SK-N-MC (cell line): ENCODE data around the gene TXLNB.

Source experiments
- DNase-seq: peaks from one replicate; pipeline ENCODE4 v3.0.0-alpha.2; 2011; ENCODE audit warnings: low read depth, low spot score
- H3K27ac ChIP-seq: fragments of 200-600 bp; sonication (generic); 2 replicates; pipeline ENCODE4 v1.5.1; 2016; ENCODE audit warnings: mixed run types
- H3K36me3 ChIP-seq: fragments of 200-600 bp; sonication (generic); 2 replicates; pipeline ENCODE4 v1.6.1; 2017; ENCODE audit warnings: antibody characterized with exemption, low read length, mixed read lengths; ENCODE audit not compliant: insufficient read depth
- H3K4me3 ChIP-seq: fragments of 200-600 bp; sonication (generic); 2 replicates; pipeline ENCODE4 v1.5.1; 2016
- H3K9ac ChIP-seq: fragments of 200-600 bp; sonication (generic); 2 replicates; pipeline ENCODE4 v1.8.0; 2017; ENCODE audit warnings: mixed run types, mixed read lengths; ENCODE audit not compliant: insufficient read length
- H3K9me3 ChIP-seq: fragments of 200-600 bp; sonication (generic); 2 replicates; pipeline ENCODE4 v1.6.1; 2017; ENCODE audit warnings: low read depth, mild to moderate bottlenecking, antibody characterized with exemption, low read length, moderate library complexity, mixed read lengths
- EZH2 ChIP-seq: fragments of 200-600 bp; sonication (generic); IDR thresholded peaks from one replicate; pipeline ENCODE4 v1.6.1; 2017; ENCODE audit warnings: antibody characterized with exemption
- FOXP2 ChIP-seq: optimal IDR thresholded peaks from 2 replicates; pipeline ENCODE3; 2011; ENCODE audit warnings: mild to moderate bottlenecking, moderate library complexity; ENCODE audit not compliant: insufficient read depth; ENCODE audit errors: extremely low read length, control extremely low read depth
- POLR2AphosphoS5 ChIP-seq: IDR thresholded peaks from 2 replicates; pipeline ENCODE4 v1.6.1; 2012; ENCODE audit warnings: mild to moderate bottlenecking, low read depth, low read length, borderline replicate concordance

TXLNB gene

GRCh38 chr6:139251691-139252390 lies 40.0 kb downstream of the TXLNB start:
- no peak for TF ChIP-seq FOXP2
- no peak for TF ChIP-seq EZH2
- TF ChIP-seq POLR2AphosphoS5, result no peak
- Histone ChIP-seq H3K36me3 (no peaks in the 10 kb centered on the region), H3K27ac (no peak overlapping the region), H3K9me3 (no peaks in the 10 kb centered on the region), H3K4me3 (no peak overlapping the region), H3K9ac (no peak overlapping the region)
- no peak for DNase-seq

- no peak for DNase-seq
- no peak overlapping the region for H3K27ac ChIP-seq
- H3K9me3 ChIP-seq, result no peaks in the 10 kb centered on the region
- no peaks in the 10 kb centered on the region for H3K36me3 ChIP-seq
- no peak overlapping the region for H3K9ac ChIP-seq
- no peak overlapping the region for H3K4me3 ChIP-seq
- TF ChIP-seq POLR2AphosphoS5 (no peak), FOXP2 (no peak)
These were observed 40.6 kb downstream of the TXLNB start for GRCh38 chr6:139251045-139251690.

GRCh38 chr6:139250296-139251044 lies 41.3 kb downstream of the TXLNB start:
- no peaks in the 10 kb centered on the region for H3K9me3 ChIP-seq
- H3K36me3 ChIP-seq, result no peaks in the 10 kb centered on the region
- H3K9ac ChIP-seq, result no peak overlapping the region
- H3K4me3 ChIP-seq, result no peak overlapping the region
- no peak for DNase-seq
- TF ChIP-seq FOXP2 (no peak), EZH2 (no peak), POLR2AphosphoS5 (no peak)
- H3K27ac ChIP-seq, result no peak overlapping the region

- no peak for DNase-seq
- TF ChIP-seq POLR2AphosphoS5, result no peak
- no peak for TF ChIP-seq FOXP2
- no peak for TF ChIP-seq EZH2
- Histone ChIP-seq H3K9me3 (no peaks in the 10 kb centered on the region), H3K4me3 (no peak overlapping the region), H3K9ac (no peak overlapping the region), H3K27ac (no peak overlapping the region), H3K36me3 (no peaks in the 10 kb centered on the region)
These were observed 42.4 kb downstream of the TXLNB start for GRCh38 chr6:139249395-139249794.

GRCh38 chr6:139248911-139249310 lies 42.9 kb downstream of the TXLNB start:
- no peak for DNase-seq
- TF ChIP-seq POLR2AphosphoS5, result no peak
- no peak for TF ChIP-seq EZH2
- no peaks in the 10 kb centered on the region for H3K9me3 ChIP-seq
- H3K27ac ChIP-seq, result no peak overlapping the region
- H3K36me3 ChIP-seq, result no peaks in the 10 kb centered on the region
- H3K9ac ChIP-seq, result no peak overlapping the region
- no peak overlapping the region for H3K4me3 ChIP-seq

GRCh38 chr6:139247618-139248017 lies 44.2 kb downstream of the TXLNB start:
- no peak for DNase-seq
- H3K9me3 ChIP-seq, result no peaks in the 10 kb centered on the region

GRCh38 chr6:139243536-139243935 lies 48.3 kb downstream of the TXLNB start:
- Histone ChIP-seq H3K9me3 (no peaks in the 10 kb centered on the region), H3K4me3 (no peak overlapping the region), H3K9ac (no peak overlapping the region), H3K36me3 (no peaks in the 10 kb centered on the region), H3K27ac (no peak overlapping the region)
- DNase-seq, result no peak
- TF ChIP-seq EZH2, result no peak
- TF ChIP-seq POLR2AphosphoS5, result no peak
- TF ChIP-seq FOXP2, result no peak

More at GRCh38 chr6:139247618-139248017, 44.2 kb downstream of the TXLNB start:
- no peak for TF ChIP-seq POLR2AphosphoS5
- TF ChIP-seq FOXP2, result no peak
- TF ChIP-seq EZH2, result no peak
- Histone ChIP-seq H3K4me3 (no peak overlapping the region), H3K36me3 (no peaks in the 10 kb centered on the region), H3K27ac (no peak overlapping the region), H3K9ac (no peak overlapping the region)

GRCh38 chr6:139242457-139243240 lies 49.1 kb downstream of the TXLNB start:
- DNase-seq, result no peak
- no peak for TF ChIP-seq FOXP2
- no peak for TF ChIP-seq POLR2AphosphoS5
- TF ChIP-seq EZH2, result no peak
- Histone ChIP-seq H3K4me3 (no peak overlapping the region), H3K9ac (no peak overlapping the region), H3K27ac (no peak overlapping the region), H3K9me3 (no peaks in the 10 kb centered on the region), H3K36me3 (no peaks in the 10 kb centered on the region)
